ENCODE results near the gene LIX1L. TPM values are rescaled to one million over a fixed set of nuclear protein-coding genes. Genes with fewer than 3 reads are reported as not detected.

LIX1L gene
- total and polyA plus RNA-seq, 2 of the 13 experiments (the other 11 are each of a cell fraction or from before 2014, with no cell fraction given): 8.1 to 24.9 TPM

GRCh38 chr1:145994391-145995120 is 36.7 kb upstream of the LIX1L start (continued):
- 0 out of 4 replicates have a peak, but pooled peaks have one; percentile 5 to 15 for TF ChIP-seq MAFK (conservative IDR thresholded peaks at IDR 0.05 in 1 of 2, IDR thresholded peaks at IDR 0.05 in 1 of 2; ENCODE audit: low read length in 2 of 2)
- no peak for TF ChIP-seq NAIF1 (CRISPR knock-in tag; IDR thresholded peaks at IDR 0.05; ENCODE audit: borderline replicate concordance)
- TF ChIP-seq ZBTB38 (CRISPR knock-in tag; IDR thresholded peaks at IDR 0.05): peak; percentile 46; the same call in 1 of the 2 replicates

- H3K4me1 ChIP-seq (ENCODE audit: insufficient read depth, low read length): peaks cover 69% of the 10 kb centered on the region
- ATAC-seq: no peak
- H3K27ac ChIP-seq (ENCODE audit: extremely low read length, insufficient read depth, low read length): no peak overlapping the region
- H3K79me2 ChIP-seq (ENCODE audit: insufficient read depth, low read length): peaks cover 33% of the 10 kb centered on the region
- H2AFZ ChIP-seq (ENCODE audit: low read length): no peak overlapping the region
- BruUV-seq (replicated peaks): no TSS peak
- intact Hi-C loops (cut with micrococcal nuclease; ENCODE audit: unreplicated experiment) (no loop called here), in situ Hi-C loops (cut with HindIII; ENCODE audit: extremely low pct_ligation_motif_present, low pct_unique_long_range_greater_than_20kb) (no loop called here)
- ChIA-PET POLR2A (interaction anchor here (0.8 to 2.6 kb wide), 2 partner anchors 10 to 30 kb away, joined by 3 to 11 read pairs; partner anchors contain the start of genes ANKRD34A and POLR3GL), CTCF (ENCODE audit: low intra/inter-chr PET ratio, low total read pairs) (no interaction called here)
- H3K4me2 ChIP-seq (ENCODE audit: low read depth, low read length): peak overlapping the region; percentile 97
- H3K36me3 ChIP-seq (replicated peaks in 1 of 2; ENCODE audit: control insufficient read depth in 1 of 2, insufficient read depth in 2 of 2, low read length in 2 of 2): peaks cover 2 to 22% of the 10 kb centered on the region in 2 experiments; a peak in 3 of 5 replicates
- H3K9ac ChIP-seq (ENCODE audit: insufficient read depth, low read depth, low read length): peak overlapping the region; percentile 93; the same call in 1 of the 2 replicates
- DNase-seq (ENCODE audit: low spot score): no peak
- no peaks in the 10 kb centered on the region for H3K9me3 ChIP-seq (ENCODE audit: low read length)
- H3K27me3 ChIP-seq (ENCODE audit: control insufficient read depth in 1 of 2, insufficient read depth in 2 of 2, low read length in 2 of 2): no peaks in the 10 kb centered on the region; a peak in 1 of 5 replicates
- peaks cover 50% of the 10 kb centered on the region for H4K20me1 ChIP-seq (ENCODE audit: insufficient read depth, low read length)
- WGBS (ENCODE audit: low lambda C conversion rate): 63% methylated on average over 6 of the region's 6 CpGs
- H3K4me3 ChIP-seq (replicated peaks in 1 of 3; ENCODE audit: insufficient read depth in 1 of 3, low read depth in 2 of 3, low read length in 3 of 3): peak overlapping the region in 2 of 3 experiments; percentile 91 to 98; a peak in 4 of 6 replicates
- no peak for FAIRE-seq
- no peak for TF ChIP-seq NFATC3 (CRISPR knock-in tag; IDR thresholded peaks at IDR 0.05)
- peak; percentile 53 for TF ChIP-seq PHF5A (CRISPR knock-in tag; IDR thresholded peaks at IDR 0.05; ENCODE audit: low read depth, unreplicated experiment)
- TF ChIP-seq REXO4 (CRISPR knock-in tag; IDR thresholded peaks at IDR 0.05; ENCODE audit: borderline replicate concordance): no peak
- TF ChIP-seq ZFP36L1 (CRISPR knock-in tag; IDR thresholded peaks at IDR 0.05): 0 out of 2 replicates have a peak, but pooled peaks have one; percentile 20
- TF ChIP-seq AFF4 (CRISPR knock-in tag; IDR thresholded peaks at IDR 0.05): peak; percentile 72
- 0 out of 2 replicates have a peak, but pooled peaks have one; percentile 29 for TF ChIP-seq ZNF841 (CRISPR knock-in tag; IDR thresholded peaks at IDR 0.05; ENCODE audit: borderline replicate concordance)
- TF ChIP-seq ZHX1 (CRISPR knock-in tag; IDR thresholded peaks at IDR 0.05; ENCODE audit: low read depth): no peak
- no peak for TF ChIP-seq ZNF766 (CRISPR knock-in tag; IDR thresholded peaks at IDR 0.05; ENCODE audit: borderline replicate concordance)
These were observed 36.0 kb upstream of the LIX1L start for GRCh38 chr1:145993618-145994390.

All from HepG2 (cell line).